K562 (cell line): ENCODE data around the gene NENF. TPM values are rescaled to one million over a fixed set of nuclear protein-coding genes. Genes with fewer than 3 reads are reported as not detected.

Experiments used
- BCL6 ChIP-seq: fragments of 250-450 bp; sonication (Bioruptor Pico); IDR thresholded peaks from 2 replicates; pipeline ENCODE4 v1.4.0; 2020
- LARP7 ChIP-seq: fragments of 450-650 bp; IDR thresholded peaks from 2 replicates; pipeline ENCODE4 v1.6.1; 2016
- SMARCA5 ChIP-seq: fragments of 450-650 bp; IDR thresholded peaks from 2 replicates; pipeline ENCODE4 v1.6.1; 2016
- SREBF1 ChIP-seq: fragments of 150-350 bp; IDR thresholded peaks from 2 replicates; pipeline ENCODE4 v1.6.1; 2014; ENCODE audit warnings: antibody characterized with exemption, low read depth, low read length, borderline replicate concordance
- ZNF146 ChIP-seq: IDR thresholded peaks from one replicate; pipeline ENCODE4 v1.6.1; 2018; ENCODE audit warnings: missing compliant biosample characterization; ENCODE audit not compliant: unreplicated experiment
- ZNF3 ChIP-seq: fragments of 250-450 bp; sonication (Bioruptor Pico); IDR thresholded peaks from 2 replicates; pipeline ENCODE4 v1.5.0; 2021; ENCODE audit warnings: mild to moderate bottlenecking, moderate library complexity
- polyA plus RNA-seq, 8 experiments: library from polyadenylated mRNA; depleted of rRNA in 4 of 8; stranded (reverse) in 5 of 8; unstranded in 3 of 8; fragments of >200 nt; fragmentation: Nextera tagmentation in 2 of 8; fragmentation: Illumina TruSeq in 1 of 8; extraction: Ambion mirVana in 2 of 8; extraction: Trizol in 1 of 8; gene quantifications; 2 replicates each; pipeline versions ENCODE4 v1.2.1 to v1.2.3, GENCODE V29; 2011 to 2014; ENCODE audit warnings: inconsistent platforms in 1 of 8, missing spikeins in 1 of 8
- total RNA-seq, 7 experiments: library from RNA; depleted of rRNA in 6 of 7; stranded (reverse); fragments of >200 nt in 6 of 7; fragmentation: Illumina TruSeq in 2 of 7; extraction: Trizol in 2 of 7; gene quantifications; 2 replicates each; pipeline versions ENCODE4 v1.2.1 to v1.2.3, GENCODE V29; 2011 to 2021; ENCODE audit warnings: low replicate concordance in 1 of 7
- TF ChIP-seq, protein P1 (sequence below): sonication (generic); formaldehyde crosslinking; IDR thresholded peaks from 2 replicates; pipeline ENCODE4 v1.8.1; 2023; ENCODE audit warnings: mild to moderate bottlenecking, missing genetic modification reagents
- TF ChIP-seq, protein P2 (sequence below): fragments of 450-650 bp; formaldehyde crosslinking; IDR thresholded peaks from 2 replicates; pipeline ENCODE4 v1.4.0; 2022; ENCODE audit warnings: missing genetic modification characterization
- TF ChIP-seq, protein P3 (sequence below): fragments of 250-450 bp; sonication (Bioruptor Pico); IDR thresholded peaks from 2 replicates; pipeline ENCODE4 v1.4.0; 2020; ENCODE audit warnings: mild to moderate bottlenecking, moderate library complexity
- TF ChIP-seq, protein P4 (sequence below): fragments of 450-650 bp; formaldehyde crosslinking; IDR thresholded peaks from 2 replicates; pipeline ENCODE4 v1.4.0; 2022; ENCODE audit warnings: missing genetic modification characterization
- TF ChIP-seq, protein P5 (sequence below): fragments of 250-450 bp; sonication (Bioruptor Pico); IDR thresholded peaks from 2 replicates; pipeline ENCODE4 v1.5.0; 2022; ENCODE audit warnings: mild to moderate bottlenecking
- TF ChIP-seq, protein P6 (sequence below), 3 experiments: fragments of 200-800 bp in 1 of 3; fragments of 250-450 bp in 1 of 3; fragments of 450-650 bp in 1 of 3; sonication (Bioruptor Pico) in 1 of 3; sonication (Bioruptor generic) in 1 of 3; formaldehyde crosslinking in 1 of 3; IDR thresholded peaks; 2 replicates each; pipeline versions ENCODE4 v1.6.1 to v1.8.0; 2016 to 2022; ENCODE audit warnings: mild to moderate bottlenecking in 2 of 3, missing genetic modification characterization in 2 of 3, missing compliant biosample characterization in 1 of 3, moderate library complexity in 1 of 3

The NENF gene
- total and polyA plus RNA-seq, 9 of the 15 experiments (the other 6 are each of a cell fraction or from before 2014, with no cell fraction given) = 6.1 to 100 (median 72.8) TPM

DNA sequence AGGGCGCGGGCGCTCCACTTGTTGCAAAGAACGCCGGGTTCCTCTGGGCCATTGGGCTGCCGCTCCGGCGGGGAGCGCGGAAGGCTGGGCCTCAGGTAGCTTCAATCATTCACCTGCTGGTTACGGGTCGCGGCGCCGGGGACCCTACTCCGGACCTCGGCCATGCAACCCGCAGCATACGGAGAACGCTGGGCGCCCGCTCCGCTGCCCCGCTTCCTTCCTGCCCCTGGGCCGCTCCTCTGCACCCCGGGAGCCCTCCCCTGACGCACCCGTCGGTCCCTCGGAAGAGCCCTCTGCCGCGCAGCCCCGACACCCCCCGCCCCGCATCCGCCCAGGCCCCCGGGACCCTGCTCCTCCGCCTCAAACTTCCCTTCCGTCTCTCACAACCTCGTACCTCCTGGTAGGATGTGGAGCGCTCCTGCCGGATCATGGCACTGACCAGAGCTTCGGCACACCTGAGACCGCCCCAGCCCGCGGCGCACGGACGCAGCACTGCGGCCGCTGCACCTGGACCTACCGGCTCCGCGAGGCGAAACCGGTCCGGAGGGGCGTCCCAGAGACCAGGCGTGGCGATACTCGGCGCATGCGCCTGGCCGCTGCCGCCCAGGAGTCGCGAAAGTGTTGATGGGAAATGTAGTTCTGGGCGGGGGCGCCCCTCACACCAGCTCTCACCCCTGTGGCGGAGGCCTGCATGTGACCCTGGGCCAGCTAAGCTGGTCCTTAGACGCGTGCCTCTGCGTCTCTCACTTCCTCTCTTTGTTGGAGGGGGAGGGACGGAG, 18.2 kb upstream of the NENF start, which contains the start of gene PACC1 (continued):
- TF ChIP-seq BCL6 (no peak), ZNF146 (no peak), LARP7 (no peak), ZNF3 (CRISPR knock-in tag) (no peak), SMARCA5 (no peak), SREBF1 (no peak; the same call in 1 of the 2 replicates)
- TF ChIP-seq, protein P1, sequence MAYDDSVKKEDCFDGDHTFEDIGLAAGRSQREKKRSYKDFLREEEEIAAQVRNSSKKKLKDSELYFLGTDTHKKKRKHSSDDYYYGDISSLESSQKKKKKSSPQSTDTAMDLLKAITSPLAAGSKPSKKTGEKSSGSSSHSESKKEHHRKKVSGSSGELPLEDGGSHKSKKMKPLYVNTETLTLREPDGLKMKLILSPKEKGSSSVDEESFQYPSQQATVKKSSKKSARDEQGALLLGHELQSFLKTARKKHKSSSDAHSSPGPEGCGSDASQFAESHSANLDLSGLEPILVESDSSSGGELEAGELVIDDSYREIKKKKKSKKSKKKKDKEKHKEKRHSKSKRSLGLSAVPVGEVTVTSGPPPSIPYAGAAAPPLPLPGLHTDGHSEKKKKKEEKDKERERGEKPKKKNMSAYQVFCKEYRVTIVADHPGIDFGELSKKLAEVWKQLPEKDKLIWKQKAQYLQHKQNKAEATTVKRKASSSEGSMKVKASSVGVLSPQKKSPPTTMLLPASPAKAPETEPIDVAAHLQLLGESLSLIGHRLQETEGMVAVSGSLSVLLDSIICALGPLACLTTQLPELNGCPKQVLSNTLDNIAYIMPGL (CRISPR knock-in tag) = peak; percentile 55; the same call in 1 of the 2 replicates
- TF ChIP-seq, protein P2, sequence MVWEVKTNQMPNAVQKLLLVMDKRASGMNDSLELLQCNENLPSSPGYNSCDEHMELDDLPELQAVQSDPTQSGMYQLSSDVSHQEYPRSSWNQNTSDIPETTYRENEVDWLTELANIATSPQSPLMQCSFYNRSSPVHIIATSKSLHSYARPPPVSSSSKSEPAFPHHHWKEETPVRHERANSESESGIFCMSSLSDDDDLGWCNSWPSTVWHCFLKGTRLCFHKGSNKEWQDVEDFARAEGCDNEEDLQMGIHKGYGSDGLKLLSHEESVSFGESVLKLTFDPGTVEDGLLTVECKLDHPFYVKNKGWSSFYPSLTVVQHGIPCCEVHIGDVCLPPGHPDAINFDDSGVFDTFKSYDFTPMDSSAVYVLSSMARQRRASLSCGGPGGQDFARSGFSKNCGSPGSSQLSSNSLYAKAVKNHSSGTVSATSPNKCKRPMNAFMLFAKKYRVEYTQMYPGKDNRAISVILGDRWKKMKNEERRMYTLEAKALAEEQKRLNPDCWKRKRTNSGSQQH = 0 out of 2 replicates have a peak, but pooled peaks have one; percentile 48
- TF ChIP-seq, protein P3, sequence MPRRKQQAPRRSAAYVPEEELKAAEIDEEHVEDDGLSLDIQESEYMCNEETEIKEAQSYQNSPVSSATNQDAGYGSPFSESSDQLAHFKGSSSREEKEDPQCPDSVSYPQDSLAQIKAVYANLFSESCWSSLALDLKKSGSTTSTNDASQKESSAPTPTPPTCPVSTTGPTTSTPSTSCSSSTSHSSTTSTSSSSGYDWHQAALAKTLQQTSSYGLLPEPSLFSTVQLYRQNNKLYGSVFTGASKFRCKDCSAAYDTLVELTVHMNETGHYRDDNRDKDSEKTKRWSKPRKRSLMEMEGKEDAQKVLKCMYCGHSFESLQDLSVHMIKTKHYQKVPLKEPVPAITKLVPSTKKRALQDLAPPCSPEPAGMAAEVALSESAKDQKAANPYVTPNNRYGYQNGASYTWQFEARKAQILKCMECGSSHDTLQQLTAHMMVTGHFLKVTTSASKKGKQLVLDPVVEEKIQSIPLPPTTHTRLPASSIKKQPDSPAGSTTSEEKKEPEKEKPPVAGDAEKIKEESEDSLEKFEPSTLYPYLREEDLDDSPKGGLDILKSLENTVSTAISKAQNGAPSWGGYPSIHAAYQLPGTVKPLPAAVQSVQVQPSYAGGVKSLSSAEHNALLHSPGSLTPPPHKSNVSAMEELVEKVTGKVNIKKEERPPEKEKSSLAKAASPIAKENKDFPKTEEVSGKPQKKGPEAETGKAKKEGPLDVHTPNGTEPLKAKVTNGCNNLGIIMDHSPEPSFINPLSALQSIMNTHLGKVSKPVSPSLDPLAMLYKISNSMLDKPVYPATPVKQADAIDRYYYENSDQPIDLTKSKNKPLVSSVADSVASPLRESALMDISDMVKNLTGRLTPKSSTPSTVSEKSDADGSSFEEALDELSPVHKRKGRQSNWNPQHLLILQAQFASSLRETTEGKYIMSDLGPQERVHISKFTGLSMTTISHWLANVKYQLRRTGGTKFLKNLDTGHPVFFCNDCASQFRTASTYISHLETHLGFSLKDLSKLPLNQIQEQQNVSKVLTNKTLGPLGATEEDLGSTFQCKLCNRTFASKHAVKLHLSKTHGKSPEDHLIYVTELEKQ (CRISPR knock-in tag) = no peak
- TF ChIP-seq, protein P4, sequence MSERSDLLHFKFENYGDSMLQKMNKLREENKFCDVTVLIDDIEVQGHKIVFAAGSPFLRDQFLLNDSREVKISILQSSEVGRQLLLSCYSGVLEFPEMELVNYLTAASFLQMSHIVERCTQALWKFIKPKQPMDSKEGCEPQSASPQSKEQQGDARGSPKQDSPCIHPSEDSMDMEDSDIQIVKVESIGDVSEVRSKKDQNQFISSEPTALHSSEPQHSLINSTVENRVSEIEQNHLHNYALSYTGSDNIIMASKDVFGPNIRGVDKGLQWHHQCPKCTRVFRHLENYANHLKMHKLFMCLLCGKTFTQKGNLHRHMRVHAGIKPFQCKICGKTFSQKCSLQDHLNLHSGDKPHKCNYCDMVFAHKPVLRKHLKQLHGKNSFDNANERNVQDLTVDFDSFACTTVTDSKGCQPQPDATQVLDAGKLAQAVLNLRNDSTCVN (CRISPR knock-in tag) = no peak
- TF ChIP-seq, protein P5, sequence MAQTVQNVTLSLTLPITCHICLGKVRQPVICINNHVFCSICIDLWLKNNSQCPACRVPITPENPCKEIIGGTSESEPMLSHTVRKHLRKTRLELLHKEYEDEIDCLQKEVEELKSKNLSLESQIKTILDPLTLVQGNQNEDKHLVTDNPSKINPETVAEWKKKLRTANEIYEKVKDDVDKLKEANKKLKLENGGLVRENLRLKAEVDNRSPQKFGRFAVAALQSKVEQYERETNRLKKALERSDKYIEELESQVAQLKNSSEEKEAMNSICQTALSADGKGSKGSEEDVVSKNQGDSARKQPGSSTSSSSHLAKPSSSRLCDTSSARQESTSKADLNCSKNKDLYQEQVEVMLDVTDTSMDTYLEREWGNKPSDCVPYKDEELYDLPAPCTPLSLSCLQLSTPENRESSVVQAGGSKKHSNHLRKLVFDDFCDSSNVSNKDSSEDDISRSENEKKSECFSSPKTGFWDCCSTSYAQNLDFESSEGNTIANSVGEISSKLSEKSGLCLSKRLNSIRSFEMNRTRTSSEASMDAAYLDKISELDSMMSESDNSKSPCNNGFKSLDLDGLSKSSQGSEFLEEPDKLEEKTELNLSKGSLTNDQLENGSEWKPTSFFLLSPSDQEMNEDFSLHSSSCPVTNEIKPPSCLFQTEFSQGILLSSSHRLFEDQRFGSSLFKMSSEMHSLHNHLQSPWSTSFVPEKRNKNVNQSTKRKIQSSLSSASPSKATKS (CRISPR knock-in tag) = no peak
- TF ChIP-seq, protein P6, sequence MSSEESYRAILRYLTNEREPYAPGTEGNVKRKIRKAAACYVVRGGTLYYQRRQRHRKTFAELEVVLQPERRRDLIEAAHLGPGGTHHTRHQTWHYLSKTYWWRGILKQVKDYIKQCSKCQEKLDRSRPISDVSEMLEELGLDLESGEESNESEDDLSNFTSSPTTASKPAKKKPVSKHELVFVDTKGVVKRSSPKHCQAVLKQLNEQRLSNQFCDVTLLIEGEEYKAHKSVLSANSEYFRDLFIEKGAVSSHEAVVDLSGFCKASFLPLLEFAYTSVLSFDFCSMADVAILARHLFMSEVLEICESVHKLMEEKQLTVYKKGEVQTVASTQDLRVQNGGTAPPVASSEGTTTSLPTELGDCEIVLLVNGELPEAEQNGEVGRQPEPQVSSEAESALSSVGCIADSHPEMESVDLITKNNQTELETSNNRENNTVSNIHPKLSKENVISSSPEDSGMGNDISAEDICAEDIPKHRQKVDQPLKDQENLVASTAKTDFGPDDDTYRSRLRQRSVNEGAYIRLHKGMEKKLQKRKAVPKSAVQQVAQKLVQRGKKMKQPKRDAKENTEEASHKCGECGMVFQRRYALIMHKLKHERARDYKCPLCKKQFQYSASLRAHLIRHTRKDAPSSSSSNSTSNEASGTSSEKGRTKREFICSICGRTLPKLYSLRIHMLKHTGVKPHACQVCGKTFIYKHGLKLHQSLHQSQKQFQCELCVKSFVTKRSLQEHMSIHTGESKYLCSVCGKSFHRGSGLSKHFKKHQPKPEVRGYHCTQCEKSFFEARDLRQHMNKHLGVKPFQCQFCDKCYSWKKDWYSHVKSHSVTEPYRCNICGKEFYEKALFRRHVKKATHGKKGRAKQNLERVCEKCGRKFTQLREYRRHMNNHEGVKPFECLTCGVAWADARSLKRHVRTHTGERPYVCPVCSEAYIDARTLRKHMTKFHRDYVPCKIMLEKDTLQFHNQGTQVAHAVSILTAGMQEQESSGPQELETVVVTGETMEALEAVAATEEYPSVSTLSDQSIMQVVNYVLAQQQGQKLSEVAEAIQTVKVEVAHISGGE (CRISPR knock-in tag; IDR thresholded peaks at IDR 0.05) = peak in 1 of 3 experiments; percentile 63; a peak in 1 of 6 replicates
